HG03103 (cell line): ENCODE data around the gene SUGCT.

ENCODE experiments used
- ATAC-seq: cut with Tn5 transposase; IDR thresholded peaks from one replicate; pipeline ENCODE4 v1.9.1; 2021; ENCODE audit warnings: low read depth; ENCODE audit not compliant: unreplicated experiment

The SUGCT gene

GRCh38 chr7:40798613-40799012, 663.8 kb downstream of the SUGCT start:
- no peak for ATAC-seq

GRCh38 chr7:40799493-40800403, 664.9 kb downstream of the SUGCT start:
- no peak for ATAC-seq

GRCh38 chr7:40800771-40801170, 666.0 kb downstream of the SUGCT start:
- no peak for ATAC-seq

- no peak for ATAC-seq
Measured at GRCh38 chr7:40802497-40802896, 667.7 kb downstream of the SUGCT start.

GRCh38 chr7:40804477-40805215, 669.8 kb downstream of the SUGCT start:
- no peak for ATAC-seq

- ATAC-seq, result no peak
Measured at GRCh38 chr7:40805361-40805760, 670.6 kb downstream of the SUGCT start.

GRCh38 chr7:40808378-40808942, 673.7 kb downstream of the SUGCT start:
- ATAC-seq, result no peak

GRCh38 chr7:40810274-40810673, 675.5 kb downstream of the SUGCT start:
- no peak for ATAC-seq

- ATAC-seq, result no peak
Measured at GRCh38 chr7:40811666-40812065, 676.9 kb downstream of the SUGCT start.

GRCh38 chr7:40815022-40815421, 680.2 kb downstream of the SUGCT start:
- ATAC-seq, result no peak

- no peak for ATAC-seq
Measured at GRCh38 chr7:40815512-40815911, 680.7 kb downstream of the SUGCT start.

- no peak for ATAC-seq
Measured at GRCh38 chr7:40822861-40823260, 688.1 kb downstream of the SUGCT start.

GRCh38 chr7:40824461-40824860, 689.7 kb downstream of the SUGCT start:
- ATAC-seq, result no peak

GRCh38 chr7:40826411-40827221, 691.8 kb downstream of the SUGCT start:
- no peak for ATAC-seq

- no peak for ATAC-seq
Measured at GRCh38 chr7:40827222-40828085, 692.6 kb downstream of the SUGCT start.

- no peak for ATAC-seq
Measured at GRCh38 chr7:40828686-40829600, 694.1 kb downstream of the SUGCT start.

GRCh38 chr7:40833191-40833887, 698.5 kb downstream of the SUGCT start:
- ATAC-seq, result no peak

- no peak for ATAC-seq
Measured at GRCh38 chr7:40833888-40834234, 699.1 kb downstream of the SUGCT start.
